K562 (cell line): ENCODE data around the gene IL27RA. TPM values are rescaled to one million over a fixed set of nuclear protein-coding genes. Genes with fewer than 3 reads are reported as not detected.
A peak's percentile ranks its signal among the peaks of the same experiment; 100 is the strongest.

ENCODE experiments used
- BRF1 ChIP-seq: IDR thresholded peaks from 3 replicates; pipeline ENCODE4 v1.6.1; 2011; ENCODE audit warnings: borderline replicate concordance, mild to moderate bottlenecking; ENCODE audit not compliant: insufficient read length; ENCODE audit errors: extremely low read depth
- CCAR2 ChIP-seq: fragments of 200-400 bp; formaldehyde crosslinking; IDR thresholded peaks from 2 replicates; pipeline ENCODE4 v1.6.1; 2017; ENCODE audit warnings: mild to moderate bottlenecking, low read depth, low read length
- GTF2F1 ChIP-seq: IDR thresholded peaks from 2 replicates; pipeline ENCODE4 v1.6.1; 2011; ENCODE audit warnings: low read depth, low read length, improper control_type of control experiment
- JUN ChIP-seq, 2 experiments: sonication (generic) in 1 of 2; formaldehyde crosslinking in 1 of 2; IDR thresholded peaks; 2 replicates each; pipeline versions ENCODE4 v1.6.1 to v1.8.0; 2012 to 2022; ENCODE audit warnings: borderline replicate concordance in 2 of 2, mild to moderate bottlenecking in 2 of 2, improper control_type of control experiment in 1 of 2, low read depth in 1 of 2, low read length in 1 of 2, missing genetic modification reagents in 1 of 2
- KLF10 ChIP-seq: fragments of 250-450 bp; sonication (Bioruptor Pico); IDR thresholded peaks from 2 replicates; pipeline ENCODE4 v1.6.1; 2021; ENCODE audit warnings: matching md5 sums
- L3MBTL2 ChIP-seq: fragments of 450-650 bp; IDR thresholded peaks from 2 replicates; pipeline ENCODE4 v1.6.1; 2016; ENCODE audit warnings: mild to moderate bottlenecking, moderate library complexity
- MEF2D ChIP-seq: conservative IDR thresholded peaks from 2 replicates; pipeline ENCODE4 v1.6.1; 2016; ENCODE audit warnings: low read depth, missing genetic modification characterization, missing compliant biosample characterization
- PRMT5 ChIP-seq: sonication (generic); formaldehyde crosslinking; IDR thresholded peaks from 2 replicates; pipeline ENCODE4 v1.5.0; 2020; ENCODE audit warnings: missing genetic modification reagents
- TAL1 ChIP-seq: fragments of 450-650 bp; IDR thresholded peaks from 2 replicates; pipeline ENCODE4 v1.6.1; 2016; ENCODE audit warnings: mild to moderate bottlenecking
- U2AF1 ChIP-seq: fragments of 200-400 bp; formaldehyde crosslinking; optimal IDR thresholded peaks from 2 replicates; pipeline ENCODE3; 2017; ENCODE audit warnings: mild to moderate bottlenecking, low read depth, low read length, moderate library complexity
- ZNF217 ChIP-seq: sonication (generic); formaldehyde crosslinking; IDR thresholded peaks from 2 replicates; pipeline ENCODE4 v1.8.0; 2022; ENCODE audit warnings: mild to moderate bottlenecking, missing genetic modification reagents
- ZNF232 ChIP-seq: sonication (generic); formaldehyde crosslinking; IDR thresholded peaks from 2 replicates; pipeline ENCODE4 v1.8.0; 2022; ENCODE audit warnings: mild to moderate bottlenecking, missing genetic modification reagents
- ZNF551 ChIP-seq: fragments of 250-450 bp; sonication (Bioruptor Pico); IDR thresholded peaks from 2 replicates; pipeline ENCODE4 v1.5.0; 2021; ENCODE audit warnings: mild to moderate bottlenecking, moderate library complexity
- ZNF586 ChIP-seq: fragments of 450-650 bp; formaldehyde crosslinking; conservative IDR thresholded peaks from 2 replicates; pipeline ENCODE4 v1.4.0; 2020; ENCODE audit warnings: mild to moderate bottlenecking, moderate library complexity
- ZNF707 ChIP-seq: fragments of 250-450 bp; sonication (Bioruptor Pico); conservative IDR thresholded peaks from 2 replicates; pipeline ENCODE4 v1.8.0; 2022; ENCODE audit warnings: inconsistent platforms, mild to moderate bottlenecking, moderate library complexity
- polyA plus RNA-seq, 8 experiments: library from polyadenylated mRNA; depleted of rRNA in 4 of 8; stranded (reverse) in 5 of 8; unstranded in 3 of 8; fragments of >200 nt; fragmentation: Nextera tagmentation in 2 of 8; fragmentation: Illumina TruSeq in 1 of 8; extraction: Ambion mirVana in 2 of 8; extraction: Trizol in 1 of 8; gene quantifications; 2 replicates each; pipeline versions ENCODE4 v1.2.1 to v1.2.3, GENCODE V29; 2011 to 2014; ENCODE audit warnings: inconsistent platforms in 1 of 8, missing spikeins in 1 of 8
- total RNA-seq, 7 experiments: library from RNA; depleted of rRNA in 6 of 7; stranded (reverse); fragments of >200 nt in 6 of 7; fragmentation: Illumina TruSeq in 2 of 7; extraction: Trizol in 2 of 7; gene quantifications; 2 replicates each; pipeline versions ENCODE4 v1.2.1 to v1.2.3, GENCODE V29; 2011 to 2021; ENCODE audit warnings: low replicate concordance in 1 of 7
- TF ChIP-seq, protein P1 (sequence below): sonication (generic); formaldehyde crosslinking; IDR thresholded peaks from 2 replicates; pipeline ENCODE4 v1.8.0; 2023; ENCODE audit warnings: missing genetic modification reagents, mild to moderate bottlenecking, borderline replicate concordance
- TF ChIP-seq, protein P2 (sequence below), 2 experiments: IDR thresholded peaks; 2 replicates each; pipeline ENCODE4 v1.6.1; 2012; ENCODE audit warnings: improper control_type of control experiment in 2 of 2, low read depth in 2 of 2, low read length in 2 of 2, borderline replicate concordance in 1 of 2
- TF ChIP-seq, protein P3 (sequence below): fragments of 450-650 bp; IDR thresholded peaks from 2 replicates; pipeline ENCODE4 v1.6.1; 2016; ENCODE audit warnings: antibody characterized with exemption

IL27RA gene
- total and polyA plus RNA-seq, 9 of the 15 experiments (the other 6 are each of a cell fraction or from before 2014, with no cell fraction given): 1.9 to 15.9 (median 12.0) TPM

DNA sequence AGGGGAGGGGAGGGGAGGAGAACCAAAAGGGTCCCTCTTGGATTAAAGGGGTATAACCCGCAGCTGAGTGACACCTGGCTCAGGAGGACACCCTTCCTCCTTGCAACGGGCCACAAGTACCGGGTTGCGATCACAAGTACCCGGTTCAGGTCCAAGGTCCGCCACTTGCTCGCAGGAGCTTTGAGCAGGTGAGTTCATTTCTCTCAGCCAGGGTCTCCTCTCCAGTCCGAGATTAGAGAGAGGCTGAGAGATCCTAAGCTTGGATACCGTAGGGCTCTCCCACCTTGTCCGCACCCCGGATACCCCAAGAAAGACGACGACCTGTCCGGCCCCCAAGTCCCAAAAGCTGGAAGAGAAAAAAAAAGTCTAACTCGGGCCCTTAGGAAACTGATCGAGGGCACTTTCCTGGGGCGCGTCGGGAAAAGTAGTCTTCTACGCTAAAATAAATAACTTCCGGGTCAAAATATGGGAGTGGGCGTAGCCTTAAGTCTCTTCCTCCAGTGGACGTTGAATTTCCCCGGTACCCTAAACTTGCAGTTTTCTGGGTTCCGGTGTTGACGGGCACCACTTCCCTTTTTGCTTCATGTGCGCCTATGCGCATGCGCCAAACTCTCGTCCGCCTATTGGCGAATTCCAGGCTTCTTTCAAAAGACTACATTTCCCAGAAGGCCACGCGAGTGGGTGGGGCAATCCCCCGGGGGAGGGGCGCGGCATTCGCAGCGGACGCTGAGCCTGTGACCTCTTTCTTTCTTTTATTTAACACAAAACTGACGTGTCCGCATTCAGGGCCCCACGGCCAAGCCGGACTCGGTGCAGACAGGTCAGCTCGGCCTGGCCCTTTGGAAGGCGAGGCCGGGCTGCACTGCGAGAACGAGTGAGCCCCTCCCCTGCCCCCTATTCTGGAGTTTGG lies 49.6 kb downstream of the IL27RA start (continued):
- TF ChIP-seq, protein P1, sequence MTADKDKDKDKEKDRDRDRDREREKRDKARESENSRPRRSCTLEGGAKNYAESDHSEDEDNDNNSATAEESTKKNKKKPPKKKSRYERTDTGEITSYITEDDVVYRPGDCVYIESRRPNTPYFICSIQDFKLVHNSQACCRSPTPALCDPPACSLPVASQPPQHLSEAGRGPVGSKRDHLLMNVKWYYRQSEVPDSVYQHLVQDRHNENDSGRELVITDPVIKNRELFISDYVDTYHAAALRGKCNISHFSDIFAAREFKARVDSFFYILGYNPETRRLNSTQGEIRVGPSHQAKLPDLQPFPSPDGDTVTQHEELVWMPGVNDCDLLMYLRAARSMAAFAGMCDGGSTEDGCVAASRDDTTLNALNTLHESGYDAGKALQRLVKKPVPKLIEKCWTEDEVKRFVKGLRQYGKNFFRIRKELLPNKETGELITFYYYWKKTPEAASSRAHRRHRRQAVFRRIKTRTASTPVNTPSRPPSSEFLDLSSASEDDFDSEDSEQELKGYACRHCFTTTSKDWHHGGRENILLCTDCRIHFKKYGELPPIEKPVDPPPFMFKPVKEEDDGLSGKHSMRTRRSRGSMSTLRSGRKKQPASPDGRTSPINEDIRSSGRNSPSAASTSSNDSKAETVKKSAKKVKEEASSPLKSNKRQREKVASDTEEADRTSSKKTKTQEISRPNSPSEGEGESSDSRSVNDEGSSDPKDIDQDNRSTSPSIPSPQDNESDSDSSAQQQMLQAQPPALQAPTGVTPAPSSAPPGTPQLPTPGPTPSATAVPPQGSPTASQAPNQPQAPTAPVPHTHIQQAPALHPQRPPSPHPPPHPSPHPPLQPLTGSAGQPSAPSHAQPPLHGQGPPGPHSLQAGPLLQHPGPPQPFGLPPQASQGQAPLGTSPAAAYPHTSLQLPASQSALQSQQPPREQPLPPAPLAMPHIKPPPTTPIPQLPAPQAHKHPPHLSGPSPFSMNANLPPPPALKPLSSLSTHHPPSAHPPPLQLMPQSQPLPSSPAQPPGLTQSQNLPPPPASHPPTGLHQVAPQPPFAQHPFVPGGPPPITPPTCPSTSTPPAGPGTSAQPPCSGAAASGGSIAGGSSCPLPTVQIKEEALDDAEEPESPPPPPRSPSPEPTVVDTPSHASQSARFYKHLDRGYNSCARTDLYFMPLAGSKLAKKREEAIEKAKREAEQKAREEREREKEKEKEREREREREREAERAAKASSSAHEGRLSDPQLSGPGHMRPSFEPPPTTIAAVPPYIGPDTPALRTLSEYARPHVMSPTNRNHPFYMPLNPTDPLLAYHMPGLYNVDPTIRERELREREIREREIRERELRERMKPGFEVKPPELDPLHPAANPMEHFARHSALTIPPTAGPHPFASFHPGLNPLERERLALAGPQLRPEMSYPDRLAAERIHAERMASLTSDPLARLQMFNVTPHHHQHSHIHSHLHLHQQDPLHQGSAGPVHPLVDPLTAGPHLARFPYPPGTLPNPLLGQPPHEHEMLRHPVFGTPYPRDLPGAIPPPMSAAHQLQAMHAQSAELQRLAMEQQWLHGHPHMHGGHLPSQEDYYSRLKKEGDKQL: no peak
- no peak for TF ChIP-seq ZNF551
- no peak for TF ChIP-seq MEF2D (tag)
- TF ChIP-seq ZNF232: no peak
- TF ChIP-seq TAL1: no peak
- TF ChIP-seq, protein P2, sequence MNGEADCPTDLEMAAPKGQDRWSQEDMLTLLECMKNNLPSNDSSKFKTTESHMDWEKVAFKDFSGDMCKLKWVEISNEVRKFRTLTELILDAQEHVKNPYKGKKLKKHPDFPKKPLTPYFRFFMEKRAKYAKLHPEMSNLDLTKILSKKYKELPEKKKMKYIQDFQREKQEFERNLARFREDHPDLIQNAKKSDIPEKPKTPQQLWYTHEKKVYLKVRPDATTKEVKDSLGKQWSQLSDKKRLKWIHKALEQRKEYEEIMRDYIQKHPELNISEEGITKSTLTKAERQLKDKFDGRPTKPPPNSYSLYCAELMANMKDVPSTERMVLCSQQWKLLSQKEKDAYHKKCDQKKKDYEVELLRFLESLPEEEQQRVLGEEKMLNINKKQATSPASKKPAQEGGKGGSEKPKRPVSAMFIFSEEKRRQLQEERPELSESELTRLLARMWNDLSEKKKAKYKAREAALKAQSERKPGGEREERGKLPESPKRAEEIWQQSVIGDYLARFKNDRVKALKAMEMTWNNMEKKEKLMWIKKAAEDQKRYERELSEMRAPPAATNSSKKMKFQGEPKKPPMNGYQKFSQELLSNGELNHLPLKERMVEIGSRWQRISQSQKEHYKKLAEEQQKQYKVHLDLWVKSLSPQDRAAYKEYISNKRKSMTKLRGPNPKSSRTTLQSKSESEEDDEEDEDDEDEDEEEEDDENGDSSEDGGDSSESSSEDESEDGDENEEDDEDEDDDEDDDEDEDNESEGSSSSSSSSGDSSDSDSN (IDR thresholded peaks at IDR 0.05; ENCODE audit: borderline replicate concordance in 1 of 2, low read depth in 2 of 2, low read length in 2 of 2): no peak
- no peak for TF ChIP-seq ZNF586 (CRISPR knock-in tag)
- TF ChIP-seq, protein P3, sequence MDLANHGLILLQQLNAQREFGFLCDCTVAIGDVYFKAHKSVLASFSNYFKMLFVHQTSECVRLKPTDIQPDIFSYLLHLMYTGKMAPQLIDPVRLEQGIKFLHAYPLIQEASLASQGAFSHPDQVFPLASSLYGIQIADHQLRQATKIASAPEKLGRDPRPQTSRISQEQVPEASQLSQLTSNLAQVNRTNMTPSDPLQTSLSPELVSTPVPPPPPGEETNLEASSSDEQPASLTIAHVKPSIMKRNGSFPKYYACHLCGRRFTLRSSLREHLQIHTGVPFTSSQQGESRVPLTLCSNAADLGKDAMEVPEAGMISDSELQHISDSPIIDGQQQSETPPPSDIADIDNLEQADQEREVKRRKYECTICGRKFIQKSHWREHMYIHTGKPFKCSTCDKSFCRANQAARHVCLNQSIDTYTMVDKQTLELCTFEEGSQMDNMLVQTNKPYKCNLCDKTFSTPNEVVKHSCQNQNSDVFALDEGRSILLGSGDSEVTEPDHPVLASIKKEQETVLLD: peak; percentile 99
- TF ChIP-seq L3MBTL2: no peak; the same call in 1 of the 2 replicates
- TF ChIP-seq GTF2F1: no peak; the same call in 1 of the 2 replicates
- TF ChIP-seq U2AF1: no peak
- no peak for TF ChIP-seq CCAR2
- no peak for TF ChIP-seq ZNF217 (CRISPR knock-in tag)
- TF ChIP-seq JUN (IDR thresholded peaks at IDR 0.05; ENCODE audit: borderline replicate concordance, low read depth, low read length): peak; percentile 36
- no peak for TF ChIP-seq JUN (CRISPR knock-in tag; IDR thresholded peaks at IDR 0.05; ENCODE audit: borderline replicate concordance)
- no peak for TF ChIP-seq BRF1
- no peak for TF ChIP-seq ZNF707 (CRISPR knock-in tag)
- TF ChIP-seq PRMT5 (CRISPR knock-in tag): no peak
- no peak for TF ChIP-seq KLF10 (CRISPR knock-in tag)
